ENCODE results near the gene MORN5.

DNA sequence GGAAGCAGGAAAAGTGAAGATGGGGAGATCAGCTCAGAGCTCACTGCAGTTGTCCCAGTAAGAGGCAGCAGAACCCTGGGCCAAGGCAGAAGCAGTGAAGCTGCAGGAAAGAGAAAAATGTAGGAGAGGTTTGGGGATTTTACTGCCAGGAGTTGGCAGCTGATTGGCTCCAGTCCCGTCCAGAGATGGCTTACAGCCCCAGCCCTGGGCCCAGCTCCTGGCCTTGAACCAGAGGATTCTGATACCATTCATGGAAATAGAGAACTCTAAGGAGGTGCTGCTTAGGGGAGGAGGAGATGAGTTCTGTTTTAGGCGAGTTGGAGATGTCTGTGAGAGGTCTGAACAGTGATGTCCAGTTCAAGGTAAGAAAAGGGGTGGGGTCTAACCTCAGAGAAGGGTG, 4.6 kb downstream of the MORN5 start:
- no peak for TF ChIP-seq CTCF (IDR thresholded peaks at IDR 0.05)
- no peak for TF ChIP-seq POLR2AphosphoS5 (IDR thresholded peaks at IDR 0.05)
- no peak for TF ChIP-seq POLR2A (IDR thresholded peaks at IDR 0.05)
- no peak for TF ChIP-seq EP300 (IDR thresholded peaks at IDR 0.05)
